ENCODE measurements around the gene PCDHGA1.

Gene PCDHGA1

DNA sequence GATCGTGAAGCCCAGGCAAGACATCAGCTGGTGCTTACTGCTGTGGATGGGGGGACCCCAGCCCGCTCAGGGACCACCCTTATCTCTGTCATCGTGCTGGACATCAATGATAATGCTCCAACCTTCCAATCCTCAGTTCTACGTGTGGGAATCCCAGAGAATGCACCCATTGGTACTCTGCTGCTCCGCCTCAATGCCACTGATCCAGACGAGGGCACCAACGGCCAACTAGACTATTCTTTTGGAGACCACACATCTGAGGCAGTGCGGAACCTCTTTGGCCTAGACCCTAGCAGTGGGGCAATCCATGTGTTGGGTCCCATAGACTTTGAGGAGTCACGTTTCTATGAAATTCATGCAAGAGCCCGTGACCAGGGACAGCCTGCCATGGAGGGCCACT is 159.5 kb downstream of the PCDHGA1 start:
- Histone ChIP-seq H3K27ac (ENCODE audit: low read depth, low read length) (no peak overlapping the region), H3K4me1 (ENCODE audit: insufficient read depth, low read length) (peaks cover 13% of the 10 kb centered on the region), H3K27me3 (ENCODE audit: insufficient read depth, low read length) (peaks cover 19% of the 10 kb centered on the region), H3K9ac (ENCODE audit: low read depth, low read length) (no peak overlapping the region), H3K36me3 (ENCODE audit: insufficient read depth, low read length) (peaks cover 5% of the 10 kb centered on the region; the same call in 1 of the 2 replicates), H3K4me3 (ENCODE audit: low read length) (no peak overlapping the region), H3K9me3 (ENCODE audit: insufficient read depth, low read depth, low read length) (no peaks in the 10 kb centered on the region)
- 94% methylated on average over 10 of the region's 10 CpGs for WGBS

DNA sequence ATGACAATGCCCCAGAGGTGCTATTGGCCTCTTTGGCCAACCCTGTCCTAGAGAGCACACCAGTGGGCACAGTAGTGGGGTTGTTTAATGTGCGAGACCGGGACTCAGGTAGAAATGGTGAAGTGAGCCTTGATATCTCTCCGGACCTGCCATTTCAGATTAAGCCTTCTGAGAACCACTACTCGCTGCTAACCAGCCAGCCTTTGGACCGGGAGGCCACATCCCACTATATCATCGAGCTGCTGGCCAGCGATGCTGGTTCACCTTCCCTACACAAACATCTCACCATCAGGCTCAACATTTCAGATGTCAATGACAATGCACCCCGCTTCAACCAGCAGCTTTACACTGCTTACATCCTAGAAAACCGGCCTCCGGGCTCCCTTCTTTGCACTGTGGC is 160.0 kb downstream of the PCDHGA1 start:
- H3K4me3 ChIP-seq (ENCODE audit: low read length): no peak overlapping the region
- no peaks in the 10 kb centered on the region for H3K9me3 ChIP-seq (ENCODE audit: insufficient read depth, low read depth, low read length)
- peaks cover 5% of the 10 kb centered on the region; the same call in 1 of the 2 replicates for H3K36me3 ChIP-seq (ENCODE audit: insufficient read depth, low read length)
- no peak overlapping the region for H3K27ac ChIP-seq (ENCODE audit: low read depth, low read length)
- WGBS: 94% methylated on average over 10 of the region's 10 CpGs
- H3K27me3 ChIP-seq (ENCODE audit: insufficient read depth, low read length): peaks cover 15% of the 10 kb centered on the region
- H3K4me1 ChIP-seq (ENCODE audit: insufficient read depth, low read length): peaks cover 18% of the 10 kb centered on the region
- H3K9ac ChIP-seq (ENCODE audit: low read depth, low read length): no peak overlapping the region

DNA sequence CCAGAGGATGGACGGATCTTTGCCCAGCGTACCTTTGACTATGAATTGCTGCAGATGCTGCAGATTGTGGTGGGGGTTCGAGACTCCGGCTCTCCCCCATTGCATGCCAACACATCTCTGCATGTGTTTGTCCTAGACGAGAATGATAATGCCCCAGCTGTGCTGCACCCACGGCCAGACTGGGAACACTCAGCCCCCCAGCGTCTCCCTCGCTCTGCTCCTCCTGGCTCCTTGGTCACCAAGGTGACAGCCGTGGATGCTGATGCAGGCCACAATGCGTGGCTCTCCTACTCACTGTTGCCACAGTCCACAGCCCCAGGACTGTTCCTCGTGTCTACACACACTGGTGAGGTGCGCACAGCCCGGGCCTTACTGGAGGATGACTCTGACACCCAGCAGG is 160.5 kb downstream of the PCDHGA1 start:
- peaks cover 10% of the 10 kb centered on the region for H3K27me3 ChIP-seq (ENCODE audit: insufficient read depth, low read length)
- H3K4me1 ChIP-seq (ENCODE audit: insufficient read depth, low read length): peaks cover 23% of the 10 kb centered on the region
- WGBS: 96% methylated on average over 13 of the region's 13 CpGs
- no peak overlapping the region for H3K27ac ChIP-seq (ENCODE audit: low read depth, low read length)
- no peaks in the 10 kb centered on the region for H3K9me3 ChIP-seq (ENCODE audit: insufficient read depth, low read depth, low read length)
- no peak overlapping the region for H3K4me3 ChIP-seq (ENCODE audit: low read length)
- H3K9ac ChIP-seq (ENCODE audit: low read depth, low read length): no peak overlapping the region
- peaks cover 5% of the 10 kb centered on the region; the same call in 1 of the 2 replicates for H3K36me3 ChIP-seq (ENCODE audit: insufficient read depth, low read length)

DNA sequence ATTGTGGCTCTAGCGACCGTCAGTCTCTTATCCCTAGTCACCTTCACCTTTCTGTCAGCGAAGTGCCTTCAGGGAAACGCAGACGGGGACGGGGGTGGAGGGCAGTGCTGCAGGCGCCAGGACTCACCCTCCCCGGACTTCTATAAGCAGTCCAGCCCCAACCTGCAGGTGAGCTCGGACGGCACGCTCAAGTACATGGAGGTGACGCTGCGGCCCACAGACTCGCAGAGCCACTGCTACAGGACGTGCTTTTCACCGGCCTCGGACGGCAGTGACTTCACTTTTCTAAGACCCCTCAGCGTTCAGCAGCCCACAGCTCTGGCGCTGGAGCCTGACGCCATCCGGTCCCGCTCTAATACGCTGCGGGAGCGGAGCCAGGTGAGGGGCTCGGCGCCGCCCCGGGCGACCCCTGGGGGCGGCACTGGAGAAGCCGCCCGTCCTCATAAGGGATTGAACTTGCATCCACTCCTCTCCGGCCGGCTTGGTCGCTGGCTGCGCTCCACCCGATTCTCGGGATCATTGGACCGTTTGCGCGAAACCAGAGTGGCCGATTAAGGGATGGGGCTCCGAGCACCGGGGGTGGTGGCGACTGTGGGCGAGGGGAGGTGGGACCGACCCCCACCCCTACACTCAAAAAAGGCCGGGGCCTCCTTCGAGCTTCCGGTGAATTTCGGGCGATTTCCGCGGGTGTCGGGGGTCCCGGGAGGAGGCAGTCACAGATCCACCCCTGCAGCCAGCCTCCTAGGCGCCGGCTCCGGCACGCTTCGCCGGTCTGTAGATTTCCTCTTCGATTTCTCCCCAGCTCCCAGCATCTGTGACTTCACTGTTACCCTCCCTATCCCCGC is 161.2 kb downstream of the PCDHGA1 start:
- peaks cover 30% of the 10 kb centered on the region for H3K4me1 ChIP-seq (ENCODE audit: insufficient read depth, low read length)
- H3K9ac ChIP-seq (ENCODE audit: low read depth, low read length): no peak overlapping the region
- peaks cover 5% of the 10 kb centered on the region; the same call in 1 of the 2 replicates for H3K36me3 ChIP-seq (ENCODE audit: insufficient read depth, low read length)
- H3K4me3 ChIP-seq (ENCODE audit: low read length): no peak overlapping the region
- peaks cover 3% of the 10 kb centered on the region; the same call in 1 of the 2 replicates for H3K27me3 ChIP-seq (ENCODE audit: insufficient read depth, low read length)
- no peaks in the 10 kb centered on the region for H3K9me3 ChIP-seq (ENCODE audit: insufficient read depth, low read depth, low read length)
- no peak overlapping the region for H3K27ac ChIP-seq (ENCODE audit: low read depth, low read length)
- 94% methylated on average over 66 of the region's 66 CpGs for WGBS

DNA sequence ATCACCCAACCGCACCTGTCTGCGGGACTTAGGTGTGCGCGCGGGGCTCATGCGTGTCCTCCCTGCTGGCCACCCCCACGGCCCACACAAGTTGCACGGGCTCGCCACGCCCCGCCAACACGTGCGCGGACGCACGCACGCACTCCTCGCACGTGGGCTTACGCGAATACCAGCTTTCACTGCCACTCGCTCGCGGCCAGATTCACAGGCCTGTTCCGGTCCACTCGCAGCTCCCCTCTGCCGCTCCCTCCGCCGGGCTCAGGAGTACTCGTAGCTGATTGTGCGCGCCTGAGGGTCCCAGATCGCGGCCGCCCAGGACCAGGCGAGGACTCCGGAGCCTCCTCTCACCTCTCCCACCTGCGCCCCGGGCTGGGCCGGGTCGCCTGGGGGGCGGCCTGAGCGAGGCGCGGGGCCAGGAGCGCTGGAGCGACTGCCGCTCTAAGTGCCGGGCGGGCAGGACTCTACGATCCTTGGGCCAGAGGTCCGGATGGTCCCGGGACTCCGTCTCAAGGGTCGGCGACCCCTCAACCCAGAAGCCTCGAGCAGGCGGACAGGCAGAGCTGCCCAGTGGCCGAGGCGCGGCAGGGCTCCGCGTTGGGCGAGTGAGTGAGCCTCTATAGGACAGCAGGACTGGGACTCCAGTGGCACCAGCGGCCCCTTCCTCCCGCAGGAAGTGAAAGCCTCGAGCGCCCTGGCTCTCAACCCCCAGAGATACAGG is 162.0 kb downstream of the PCDHGA1 start:
- H3K27ac ChIP-seq (ENCODE audit: low read depth, low read length): no peak overlapping the region
- no peaks in the 10 kb centered on the region for H3K27me3 ChIP-seq (ENCODE audit: insufficient read depth, low read length)
- no peak overlapping the region for H3K9ac ChIP-seq (ENCODE audit: low read depth, low read length)
- peaks cover 32% of the 10 kb centered on the region for H3K4me1 ChIP-seq (ENCODE audit: insufficient read depth, low read length)
- no peaks in the 10 kb centered on the region for H3K9me3 ChIP-seq (ENCODE audit: insufficient read depth, low read depth, low read length)
- 95% methylated on average over 68 of the region's 68 CpGs for WGBS
- peaks cover 7% of the 10 kb centered on the region; the same call in 1 of the 2 replicates for H3K36me3 ChIP-seq (ENCODE audit: insufficient read depth, low read length)
- H3K4me3 ChIP-seq (ENCODE audit: low read length): no peak overlapping the region

DNA sequence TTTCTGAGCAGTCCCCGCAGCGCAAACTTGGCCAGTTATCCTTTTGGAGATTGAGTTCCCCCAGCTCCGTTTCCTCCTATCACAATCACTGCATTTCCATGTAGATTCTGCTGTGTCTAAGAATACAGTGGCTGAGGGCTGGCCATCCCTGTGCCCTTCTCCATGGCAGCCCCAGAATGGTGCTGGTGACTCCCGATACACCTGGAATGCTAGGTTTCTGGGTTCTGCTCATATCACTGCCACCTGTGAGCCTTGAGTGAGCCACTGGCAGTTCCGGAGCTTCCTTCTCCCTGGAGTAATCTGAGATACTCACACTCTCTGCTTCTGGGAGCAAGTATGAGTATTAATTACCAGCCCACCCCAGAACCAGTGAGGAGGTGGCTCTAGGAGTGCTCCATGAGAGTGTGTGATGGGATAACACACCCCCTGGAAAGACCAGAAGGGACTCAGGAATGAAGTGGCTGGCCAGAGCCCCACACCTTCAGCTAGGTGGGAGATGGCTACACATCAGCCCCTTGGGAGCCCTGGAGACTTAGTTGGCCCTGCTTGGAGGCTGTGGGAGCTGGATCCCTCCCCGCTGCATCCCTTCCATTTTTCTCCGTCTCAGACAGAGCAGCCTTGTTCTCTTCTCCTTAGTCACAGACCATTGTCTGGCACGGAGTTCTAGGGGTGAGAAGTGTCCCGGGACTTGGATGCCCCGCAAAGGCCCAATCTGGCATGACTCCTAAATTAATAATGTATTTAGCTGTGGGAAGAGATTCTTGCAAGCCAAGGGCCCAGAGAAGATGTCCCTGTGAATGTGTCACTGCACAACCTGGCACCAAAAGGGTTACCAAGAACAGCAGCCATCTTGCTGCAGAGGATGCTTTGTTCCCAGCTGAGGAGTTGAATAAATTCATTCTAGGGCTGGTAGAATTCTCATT is 163.4 kb downstream of the PCDHGA1 start:
- WGBS: 85% methylated on average over 10 of the region's 10 CpGs
- H3K4me3 ChIP-seq (ENCODE audit: low read length): no peak overlapping the region

DNA sequence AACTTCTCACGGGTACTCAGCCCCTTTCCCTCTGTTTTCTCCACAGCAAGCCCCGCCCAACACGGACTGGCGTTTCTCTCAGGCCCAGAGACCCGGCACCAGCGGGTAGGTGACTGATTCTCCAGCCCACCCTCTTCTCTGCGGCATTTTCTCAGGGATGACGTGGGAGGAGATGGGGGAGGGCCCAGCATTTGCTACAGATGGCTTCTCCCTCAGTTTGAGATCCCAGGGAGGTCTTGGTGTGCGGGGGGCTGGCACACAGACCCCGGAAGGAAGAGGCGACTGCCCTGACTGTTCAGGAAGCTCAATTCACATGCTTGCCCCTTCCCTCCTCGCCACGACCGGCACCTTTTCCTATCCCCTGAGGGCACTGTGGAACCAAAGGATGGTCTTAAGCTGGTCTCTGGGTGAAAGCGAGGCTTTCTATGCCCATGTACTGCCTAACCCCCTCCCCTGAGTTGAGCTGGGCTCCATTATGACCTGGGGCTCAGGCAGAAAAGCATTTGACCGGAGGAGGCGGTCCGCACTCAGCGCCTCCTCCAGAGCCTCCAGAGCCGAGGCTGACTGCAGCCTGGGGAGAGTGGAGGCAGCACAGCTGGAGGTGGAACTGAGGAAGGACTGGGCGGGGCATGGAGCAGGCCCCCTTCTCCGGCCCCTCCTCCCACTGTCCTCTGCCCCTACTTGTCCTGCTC is 164.6 kb downstream of the PCDHGA1 start:
- H3K27ac ChIP-seq (ENCODE audit: low read depth, low read length): peak overlapping the region; percentile 91
- peak overlapping the region; percentile 43 for H3K4me3 ChIP-seq (ENCODE audit: low read length)
- H3K4me1 ChIP-seq (ENCODE audit: insufficient read depth, low read length): peaks cover 32% of the 10 kb centered on the region
- H3K36me3 ChIP-seq (ENCODE audit: insufficient read depth, low read length): peaks cover 12% of the 10 kb centered on the region; the same call in 1 of the 2 replicates
- H3K9ac ChIP-seq (ENCODE audit: low read depth, low read length): peak overlapping the region; percentile 36; the same call in 1 of the 2 replicates
- no peaks in the 10 kb centered on the region for H3K27me3 ChIP-seq (ENCODE audit: insufficient read depth, low read length)
- no peaks in the 10 kb centered on the region for H3K9me3 ChIP-seq (ENCODE audit: insufficient read depth, low read depth, low read length)
- 12% methylated on average over 20 of the region's 22 CpGs for WGBS

More for the DNA sequence above, 163.4 kb downstream of the PCDHGA1 start:
- Histone ChIP-seq H3K36me3 (ENCODE audit: insufficient read depth, low read length) (peaks cover 13% of the 10 kb centered on the region; the same call in 1 of the 2 replicates), H3K27me3 (ENCODE audit: insufficient read depth, low read length) (no peaks in the 10 kb centered on the region), H3K9me3 (ENCODE audit: insufficient read depth, low read depth, low read length) (no peaks in the 10 kb centered on the region), H3K27ac (ENCODE audit: low read depth, low read length) (peak overlapping the region; percentile 91), H3K4me1 (ENCODE audit: insufficient read depth, low read length) (peaks cover 32% of the 10 kb centered on the region), H3K9ac (ENCODE audit: low read depth, low read length) (peak overlapping the region; percentile 36; the same call in 1 of the 2 replicates)

DNA sequence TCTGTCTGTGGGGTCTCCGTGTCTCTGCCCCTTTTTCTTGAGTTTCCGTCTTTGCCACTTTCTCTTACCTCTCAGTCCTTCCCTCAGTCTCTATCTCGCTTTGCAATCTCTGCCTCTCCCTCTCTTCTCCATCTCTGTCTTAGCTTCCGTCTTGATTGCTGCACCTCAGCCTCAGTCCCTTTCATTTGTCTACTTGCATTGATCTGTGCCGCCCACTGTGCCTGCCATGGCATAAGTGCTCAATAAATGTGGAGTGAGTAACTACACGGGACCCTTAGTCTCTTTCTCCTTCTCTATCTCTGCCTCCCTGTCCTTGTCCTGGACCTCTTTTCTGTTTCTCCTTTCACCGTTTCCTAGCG is 165.1 kb downstream of the PCDHGA1 start:
- Histone ChIP-seq H3K27me3 (ENCODE audit: insufficient read depth, low read length) (no peaks in the 10 kb centered on the region), H3K9me3 (ENCODE audit: insufficient read depth, low read depth, low read length) (no peaks in the 10 kb centered on the region), H3K9ac (ENCODE audit: low read depth, low read length) (no peak overlapping the region), H3K4me3 (ENCODE audit: low read length) (peak overlapping the region; percentile 43), H3K36me3 (ENCODE audit: insufficient read depth, low read length) (peaks cover 10% of the 10 kb centered on the region; the same call in 1 of the 2 replicates), H3K27ac (ENCODE audit: low read depth, low read length) (peak overlapping the region; percentile 91), H3K4me1 (ENCODE audit: insufficient read depth, low read length) (peaks cover 32% of the 10 kb centered on the region)
- 17% methylated on average over 8 of the region's 8 CpGs for WGBS

DNA sequence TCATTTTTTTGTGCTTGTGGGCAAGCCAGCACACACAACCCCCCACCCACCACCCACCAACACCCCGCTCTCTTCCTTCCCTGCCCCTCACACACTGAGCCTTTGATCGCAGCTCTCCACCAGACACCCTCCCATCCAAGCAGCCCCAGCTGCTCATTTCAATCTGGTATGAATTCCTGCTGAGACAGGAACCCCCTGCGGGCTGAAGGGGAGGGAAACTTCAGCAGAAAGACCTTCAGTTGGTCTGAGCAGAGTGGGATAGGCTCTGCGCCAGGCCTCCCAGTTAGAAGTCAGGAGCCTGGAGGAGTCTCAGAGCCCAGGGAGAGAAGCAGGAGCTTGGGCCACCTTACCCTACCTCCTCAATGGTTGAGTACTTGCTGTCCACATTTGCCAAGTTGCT is 165.7 kb downstream of the PCDHGA1 start:
- Histone ChIP-seq H3K4me3 (ENCODE audit: low read length) (peak overlapping the region; percentile 43; the same call in 1 of the 2 replicates), H3K4me1 (ENCODE audit: insufficient read depth, low read length) (peaks cover 32% of the 10 kb centered on the region), H3K9ac (ENCODE audit: low read depth, low read length) (no peak overlapping the region), H3K36me3 (ENCODE audit: insufficient read depth, low read length) (peaks cover 10% of the 10 kb centered on the region; the same call in 1 of the 2 replicates), H3K27ac (ENCODE audit: low read depth, low read length) (peak overlapping the region; percentile 91), H3K27me3 (ENCODE audit: insufficient read depth, low read length) (no peaks in the 10 kb centered on the region), H3K9me3 (ENCODE audit: insufficient read depth, low read depth, low read length) (no peaks in the 10 kb centered on the region)
- 7% methylated on average over 4 of the region's 4 CpGs for WGBS

GRCh38 chr5:141501761-141502160 is 171.4 kb downstream of the PCDHGA1 start:
- WGBS: 86% methylated on average over 6 of the region's 7 CpGs
- no peak overlapping the region for H3K27ac ChIP-seq (ENCODE audit: low read depth, low read length)

More at GRCh38 chr5:141501761-141502160, 171.4 kb downstream of the PCDHGA1 start:
- peaks cover 3% of the 10 kb centered on the region; the same call in 1 of the 2 replicates for H3K4me1 ChIP-seq (ENCODE audit: insufficient read depth, low read length)
- no peak overlapping the region for H3K9ac ChIP-seq (ENCODE audit: low read depth, low read length)
- H3K9me3 ChIP-seq (ENCODE audit: insufficient read depth, low read depth, low read length): no peaks in the 10 kb centered on the region
- H3K4me3 ChIP-seq (ENCODE audit: low read length): no peak overlapping the region
- no peaks in the 10 kb centered on the region for H3K27me3 ChIP-seq (ENCODE audit: insufficient read depth, low read length)
- H3K36me3 ChIP-seq (ENCODE audit: insufficient read depth, low read length): peaks cover 10% of the 10 kb centered on the region; the same call in 1 of the 2 replicates

Data from HUES64 (cell line).